Esophagus muscularis mucosa (tissue), 3 donors: ENCODE data around the gene NALCN.

Source experiments
- CTCF ChIP-seq, 3 experiments: fragments of 200-600 bp in 2 of 3; fragments of 450-650 bp in 1 of 3; sonication (generic) in 2 of 3; IDR thresholded peaks; one replicate each; pipeline ENCODE4 v1.5.1; 2017 to 2019; ENCODE audit warnings: antibody characterized with exemption in 3 of 3, mild to moderate bottlenecking in 2 of 3, moderate library complexity in 1 of 3
- EP300 ChIP-seq: sonication (generic); formaldehyde crosslinking; IDR thresholded peaks from one replicate; pipeline ENCODE4 v1.6.1; 2017; ENCODE audit warnings: antibody characterized with exemption

- TF ChIP-seq CTCF (IDR thresholded peaks at IDR 0.05) (no peak), EP300 (no peak)
These were observed 125.1 kb downstream of the NALCN start for GRCh38 chr13:101291206-101291605.
